HG02885 (cell line): ENCODE measurements around the gene NT5DC3.

Source experiments
- ATAC-seq: cut with Tn5 transposase; IDR thresholded peaks from one replicate; pipeline ENCODE4 v1.9.1; 2021; ENCODE audit warnings: mild to moderate bottlenecking; ENCODE audit not compliant: unreplicated experiment, poor library complexity

NT5DC3 gene

DNA sequence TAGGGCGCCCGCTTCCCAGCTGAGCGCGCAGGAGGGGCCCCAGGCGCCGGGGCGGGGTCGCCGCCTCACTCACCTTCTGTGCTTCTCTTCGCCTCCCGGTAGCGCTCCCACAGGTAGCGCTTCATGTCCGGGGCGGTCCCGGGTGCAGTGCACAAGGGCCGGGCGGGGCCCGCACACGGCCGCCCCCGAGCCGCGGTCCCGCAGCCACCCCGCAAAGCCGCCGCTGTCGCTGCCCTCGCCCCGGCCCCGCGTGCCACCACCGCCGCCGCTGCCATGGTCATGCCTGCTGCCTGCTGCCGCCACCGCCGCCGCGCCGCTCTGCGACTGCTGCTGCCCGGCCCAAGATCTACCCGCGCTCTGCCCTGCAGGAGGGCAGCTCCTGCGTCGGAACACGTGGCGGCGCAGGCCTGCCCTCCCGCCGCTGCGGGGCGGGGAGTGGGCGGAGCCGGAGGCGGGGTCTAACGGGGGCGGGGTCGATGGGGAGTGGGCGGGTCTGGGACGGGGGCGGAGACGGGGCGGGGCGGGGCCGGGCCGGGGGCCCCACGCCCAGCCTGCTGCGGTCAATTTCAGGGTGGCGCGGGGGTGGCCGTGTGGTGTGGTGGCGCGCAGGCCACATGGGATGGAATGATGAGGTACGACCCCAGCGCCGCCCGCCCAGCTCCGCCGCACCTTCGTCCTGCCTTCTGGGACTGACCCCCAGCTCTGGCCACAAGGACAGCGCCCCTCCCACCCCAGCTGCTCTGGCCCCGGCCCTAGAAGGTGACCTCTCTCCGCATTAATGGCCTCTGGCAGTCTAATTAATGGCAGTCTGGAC is at the start of gene NT5DC3:
Gene NT5DC3, minus strand, starts transcription at position 359 of the 814 bp plus-strand sequence. Its CDS starts 78 bp downstream, at position 281.
- ATAC-seq: peak; percentile 81

DNA sequence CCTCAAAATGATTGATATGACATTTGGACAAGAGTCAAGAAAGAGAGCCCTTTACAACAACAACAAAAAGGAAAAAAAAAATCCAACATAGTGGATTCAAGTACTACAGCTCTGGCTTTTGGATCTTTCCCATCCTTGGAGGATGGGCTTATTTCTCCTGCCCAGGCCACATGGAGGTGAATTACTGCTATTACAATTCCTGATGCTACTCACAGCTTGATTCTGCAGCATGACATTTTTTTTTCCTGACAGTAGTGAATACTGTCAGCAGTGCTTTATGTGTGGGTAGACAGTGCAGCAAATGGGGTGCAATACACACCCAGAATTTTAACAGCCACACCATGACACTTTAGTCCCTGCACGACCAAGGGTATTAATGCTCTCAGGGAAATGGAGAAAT is 46.7 kb upstream of the NT5DC3 start:
- no peak for ATAC-seq

DNA sequence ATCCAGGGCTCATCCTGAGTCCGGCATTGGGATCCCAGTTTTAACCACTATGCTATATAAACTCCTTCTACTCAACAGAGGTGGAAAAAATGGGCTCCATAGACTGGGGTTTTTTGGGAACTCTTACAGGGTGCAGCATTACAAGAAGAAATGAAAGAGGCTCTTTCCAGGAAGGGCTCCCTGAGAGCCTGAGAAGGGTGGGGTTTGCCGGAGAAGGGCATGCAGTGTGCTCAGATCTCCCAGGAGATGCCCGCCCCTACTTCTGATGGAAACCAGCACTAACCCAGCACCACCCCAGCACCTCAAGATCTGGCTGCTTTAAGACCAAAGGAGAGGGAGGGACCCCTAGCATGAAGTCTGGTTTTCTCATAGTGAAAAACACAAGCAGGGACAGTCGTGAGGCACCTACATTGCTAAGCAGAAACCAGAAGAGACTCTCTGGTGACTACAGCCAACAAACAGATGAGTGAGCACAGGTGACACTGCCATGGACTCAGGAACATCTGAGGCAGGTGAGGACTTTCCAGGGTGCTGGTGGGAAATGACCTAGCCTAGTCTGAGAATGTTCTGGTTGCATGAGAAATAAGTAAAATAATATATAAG is 45.3 kb upstream of the NT5DC3 start:
- no peak for ATAC-seq

DNA sequence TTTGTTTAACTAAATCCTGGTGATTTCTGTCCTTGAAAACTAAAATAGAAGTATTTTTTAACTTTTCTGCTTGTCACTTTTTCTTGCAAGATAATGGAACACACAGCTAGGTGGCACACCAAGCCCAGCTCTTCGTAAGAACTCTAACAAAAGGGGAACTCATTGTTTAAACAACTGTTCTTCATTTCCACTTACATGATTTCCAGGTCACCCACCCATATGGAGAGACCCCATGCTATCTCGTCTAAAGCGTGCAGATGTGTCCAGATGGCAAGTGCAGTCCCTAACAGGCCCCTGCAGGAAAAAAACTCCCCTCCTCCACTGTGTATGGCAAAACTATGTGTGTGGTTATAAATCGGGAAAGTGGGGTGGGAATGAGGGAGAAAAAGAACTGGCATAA is 43.3 kb upstream of the NT5DC3 start:
- ATAC-seq: no peak

DNA sequence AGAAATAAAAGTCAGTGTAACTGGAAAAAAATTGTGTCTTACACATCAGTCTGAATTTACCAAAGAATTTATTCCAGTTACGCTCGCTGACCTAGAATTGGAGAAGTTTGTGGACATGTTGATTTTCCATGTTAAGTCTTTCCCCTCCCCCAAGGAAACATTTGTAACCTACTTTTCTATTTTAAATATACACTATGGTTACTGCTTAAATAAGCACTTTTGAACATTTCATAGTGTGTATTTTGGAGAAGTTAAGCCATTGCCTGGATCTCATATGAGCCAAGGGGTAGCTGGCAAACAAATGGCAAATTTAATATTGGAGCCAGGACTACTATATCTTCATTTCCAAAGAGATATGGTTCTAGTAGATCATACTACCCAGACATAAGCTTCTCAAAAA is 42.9 kb upstream of the NT5DC3 start:
- no peak for ATAC-seq

DNA sequence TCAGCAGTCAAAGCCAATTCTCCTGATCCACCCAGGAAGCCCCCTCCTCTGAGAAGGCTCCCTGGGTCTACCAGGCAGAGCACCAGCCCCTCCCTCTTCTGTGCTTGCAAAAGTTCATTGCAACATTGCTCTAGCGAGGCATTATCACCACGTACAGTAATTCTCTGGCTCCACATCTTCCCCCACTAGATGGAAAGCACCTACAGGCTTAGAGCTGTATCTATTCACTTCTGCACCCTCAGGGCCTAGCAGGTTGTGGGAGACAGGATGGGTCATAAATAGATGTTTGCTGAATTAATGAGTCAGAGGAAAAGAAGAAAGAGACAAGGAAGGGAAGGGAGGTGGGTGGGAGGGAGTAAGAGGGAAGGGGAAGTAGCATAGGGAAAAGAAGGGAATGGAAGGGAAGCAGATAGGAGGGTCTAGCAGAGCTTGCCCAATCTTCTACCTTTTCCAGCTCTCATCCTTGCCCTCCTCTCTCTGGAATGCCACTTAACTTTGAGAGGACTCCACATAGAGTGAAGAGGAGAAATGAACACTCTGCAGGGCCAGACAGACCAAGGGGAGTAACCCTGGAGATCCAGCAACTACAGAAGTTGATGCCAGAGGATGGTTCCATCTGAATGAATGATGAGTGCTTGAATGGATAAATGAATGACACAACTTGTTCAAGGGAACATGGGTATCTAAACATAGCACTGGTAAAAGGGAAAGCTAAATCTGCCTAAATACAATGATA is 42.0 kb upstream of the NT5DC3 start:
- no peak for ATAC-seq

DNA sequence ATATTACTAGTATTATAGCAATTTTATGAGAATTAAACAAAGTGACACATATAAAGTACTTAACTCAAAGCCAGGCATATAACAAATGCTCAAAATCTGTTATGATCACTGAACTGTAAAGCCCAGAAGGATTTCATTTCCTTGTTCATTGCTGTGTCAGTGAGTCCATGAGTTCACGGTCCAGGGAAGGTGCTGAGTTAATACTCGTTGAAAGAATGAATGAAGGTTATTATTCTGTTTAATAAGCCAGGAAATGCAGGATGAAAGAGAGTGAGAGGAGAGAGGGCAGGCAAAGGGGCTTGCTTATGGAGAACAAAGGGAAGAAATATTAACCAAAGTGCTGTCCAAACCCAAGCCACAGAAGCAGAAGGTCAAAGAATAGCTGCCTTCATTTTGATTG is 40.2 kb upstream of the NT5DC3 start:
- no peak for ATAC-seq

DNA sequence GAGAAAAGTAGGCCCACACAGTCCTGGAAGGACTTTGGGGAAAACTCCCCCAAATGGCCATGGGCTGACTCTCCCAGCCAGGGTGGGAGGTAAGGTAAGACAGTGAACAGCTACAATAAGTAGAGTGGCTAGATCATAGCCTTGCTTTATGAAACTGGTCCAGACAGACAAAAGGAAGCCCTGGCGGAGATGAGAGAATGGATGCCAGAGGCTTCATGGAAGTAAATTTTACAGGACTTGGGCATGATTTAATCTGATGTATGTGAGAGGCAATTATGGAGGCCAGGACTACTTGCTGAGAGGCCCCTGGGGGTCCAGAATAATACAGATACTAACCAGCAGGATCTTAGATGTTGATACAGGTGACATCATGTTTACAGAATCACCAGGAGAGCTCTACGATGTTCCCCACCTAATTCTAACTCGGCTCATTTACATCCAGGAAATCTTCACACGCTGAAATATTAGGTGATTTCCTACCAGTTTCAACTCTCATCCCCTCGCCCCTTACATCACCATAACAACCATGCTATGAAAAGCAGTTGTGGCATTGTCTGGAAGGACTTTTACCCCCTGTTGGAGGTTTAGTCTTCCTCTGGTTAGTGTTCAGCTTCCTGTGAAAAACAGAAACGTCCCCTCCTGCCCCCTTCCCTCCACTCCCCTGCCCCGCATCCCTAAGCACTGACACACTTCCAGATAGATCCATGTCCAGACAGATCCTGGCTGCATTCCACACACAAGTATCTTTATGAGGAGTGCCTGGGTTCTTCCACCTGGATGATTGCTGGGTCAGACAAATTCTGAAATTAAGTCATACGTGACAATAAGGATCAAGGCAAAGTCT is 39.5 kb upstream of the NT5DC3 start:
- ATAC-seq: no peak

DNA sequence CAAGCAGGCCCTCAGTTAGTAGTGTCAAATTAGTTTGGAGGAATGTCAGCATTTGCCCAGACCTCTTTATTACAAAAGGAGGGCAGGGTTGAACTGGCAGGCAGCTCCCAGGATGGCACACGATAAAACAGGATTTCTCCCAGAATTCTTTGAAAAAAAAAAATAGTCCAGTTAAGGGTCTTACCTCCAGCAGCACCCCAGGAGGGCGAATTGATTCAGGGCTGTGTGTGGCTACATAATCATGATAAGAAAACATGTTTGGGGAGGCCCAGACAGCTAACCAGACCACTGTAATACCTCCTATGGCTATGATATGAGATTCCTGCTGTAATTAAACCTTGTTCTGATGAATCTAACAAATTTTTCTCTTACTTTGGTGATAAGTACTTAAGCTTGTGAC is 38.8 kb upstream of the NT5DC3 start:
- ATAC-seq: no peak

DNA sequence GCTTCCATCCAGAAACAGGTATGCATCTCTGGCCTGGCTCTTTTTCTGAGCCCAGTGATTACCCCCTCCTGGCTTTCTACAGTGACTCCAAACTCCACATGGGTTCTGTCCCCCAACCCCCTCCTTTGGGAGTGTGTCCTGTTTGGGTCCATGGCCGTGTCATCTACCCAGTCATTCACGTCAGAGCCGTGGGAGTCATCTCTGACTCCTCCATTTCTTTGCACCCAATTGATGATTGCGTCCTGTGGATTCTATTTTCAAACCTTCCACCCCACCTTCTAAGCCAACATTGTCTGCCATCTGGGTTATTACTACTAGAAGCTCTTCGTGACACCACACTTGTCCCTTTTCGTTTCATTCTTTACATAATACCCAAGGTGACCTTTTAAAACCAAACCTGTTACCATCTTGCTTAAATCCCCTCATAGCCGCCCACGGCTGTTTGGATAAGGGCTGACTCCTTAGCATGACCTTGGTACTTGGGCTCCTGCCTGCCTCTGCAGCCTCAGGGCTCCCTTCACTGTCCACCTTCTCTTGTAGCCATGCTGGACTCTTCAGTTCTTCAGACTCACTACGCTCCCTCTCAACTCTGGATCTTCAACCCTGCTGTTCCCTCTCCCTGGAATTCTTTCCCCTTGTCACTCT is 38.1 kb upstream of the NT5DC3 start:
- ATAC-seq: no peak

DNA sequence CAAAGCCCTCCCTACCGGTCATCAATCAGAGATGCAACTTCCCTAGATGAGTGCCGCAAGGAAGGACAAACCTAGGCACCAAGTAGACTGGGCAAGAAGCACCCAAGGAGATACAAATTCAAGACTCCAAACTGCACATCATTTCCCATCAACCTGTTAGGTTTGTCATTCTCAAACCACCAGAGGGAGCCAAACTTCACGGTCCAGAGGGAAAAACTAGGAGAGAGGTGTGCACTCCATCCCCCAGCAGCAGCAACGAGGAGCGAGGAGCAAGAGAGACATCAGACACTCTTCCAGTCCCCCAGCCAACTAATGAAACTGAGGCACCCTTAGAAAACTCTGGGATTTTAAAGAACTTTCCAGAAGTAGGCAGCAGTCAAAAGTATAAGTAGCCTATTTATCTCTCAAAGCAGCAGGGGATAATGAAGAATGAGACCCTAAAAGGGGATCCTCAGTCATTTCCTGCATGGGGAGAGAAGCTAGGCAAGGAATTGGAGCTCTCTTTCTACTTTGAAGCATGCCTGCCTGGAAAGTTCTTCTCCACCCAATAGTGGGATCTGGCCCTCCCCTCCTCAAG is 37.0 kb upstream of the NT5DC3 start:
- ATAC-seq: peak; percentile 55

DNA sequence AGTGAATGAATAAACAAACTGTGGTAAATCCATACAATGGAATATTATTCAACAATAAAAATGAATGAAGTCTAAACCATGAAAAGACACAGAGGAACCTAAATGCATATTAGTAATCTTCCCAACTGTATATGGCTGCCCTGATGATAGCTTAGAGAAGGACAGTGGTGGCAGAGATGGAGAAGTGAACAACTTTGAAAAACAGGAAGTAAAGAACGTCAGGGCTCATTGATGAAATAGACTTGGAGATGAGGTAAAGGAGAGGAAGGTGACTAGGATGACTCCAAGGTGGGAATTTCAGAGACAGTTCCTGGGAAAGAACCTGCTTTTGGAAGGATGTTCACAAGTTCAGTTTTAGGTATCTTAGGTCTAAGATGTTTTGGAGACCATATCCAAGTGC is 36.3 kb upstream of the NT5DC3 start:
- no peak for ATAC-seq

DNA sequence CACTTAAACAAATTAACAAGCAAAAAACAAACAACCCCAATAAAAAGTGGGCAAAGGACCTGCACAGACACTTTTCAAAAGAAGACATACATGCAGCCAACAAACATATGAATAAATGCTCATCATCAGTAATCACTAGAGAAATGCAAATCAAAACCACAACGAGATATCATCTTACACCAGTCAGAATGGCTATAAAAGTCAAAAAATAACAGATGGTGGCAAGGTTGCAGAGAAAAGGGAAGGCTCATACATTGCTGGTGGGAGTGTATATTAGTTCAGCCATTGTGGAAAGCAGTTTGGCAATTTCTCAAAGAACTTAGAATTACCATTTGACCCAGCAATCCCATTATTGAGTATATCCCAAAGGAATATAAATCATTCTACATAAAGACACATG is 34.6 kb upstream of the NT5DC3 start:
- no peak for ATAC-seq

DNA sequence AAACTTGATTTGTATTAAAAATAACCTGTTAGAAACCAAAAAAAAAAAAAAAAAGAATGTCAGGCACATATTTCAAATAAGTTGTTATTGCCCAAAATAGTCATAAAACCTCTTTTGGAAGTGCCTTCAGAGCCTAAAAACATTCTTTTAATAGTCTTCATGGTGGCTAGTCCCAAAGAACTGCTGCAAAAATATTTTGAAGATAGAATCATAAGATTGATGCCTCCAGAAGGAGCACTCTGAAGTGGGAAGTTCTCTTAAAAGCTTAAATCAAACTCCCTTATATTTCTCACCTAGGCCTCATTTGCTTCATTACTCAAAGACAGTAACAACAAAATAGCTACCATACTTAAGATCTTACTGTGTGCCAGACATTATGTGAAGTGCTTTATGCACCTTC is 27.2 kb upstream of the NT5DC3 start:
- ATAC-seq: no peak

DNA sequence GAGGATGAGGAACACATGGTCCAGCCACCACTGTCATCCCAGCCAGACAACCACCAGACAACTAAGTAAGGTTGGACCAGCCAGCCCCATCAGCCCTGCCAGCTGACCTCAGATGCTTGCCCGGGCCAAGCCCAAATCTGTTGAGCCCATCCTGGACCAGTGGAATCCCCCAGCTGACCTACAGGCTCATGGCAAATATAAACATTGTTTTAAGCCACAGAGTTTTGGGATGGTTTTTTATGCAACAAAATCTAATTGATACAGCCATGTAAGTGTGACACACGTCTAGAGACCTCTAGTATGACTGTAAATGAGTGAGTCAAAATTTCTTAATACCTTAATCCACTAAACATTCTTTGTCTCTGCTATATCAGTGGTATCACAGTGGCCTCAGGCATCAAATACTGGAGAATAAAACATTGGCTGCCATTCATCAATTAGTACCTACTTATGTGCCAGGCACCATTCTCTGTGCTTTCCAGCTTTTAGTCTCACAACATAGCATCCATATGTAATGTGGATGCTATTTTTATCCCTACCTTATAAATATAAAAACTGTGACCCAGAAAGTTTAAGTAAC is 24.2 kb upstream of the NT5DC3 start:
- ATAC-seq: no peak

DNA sequence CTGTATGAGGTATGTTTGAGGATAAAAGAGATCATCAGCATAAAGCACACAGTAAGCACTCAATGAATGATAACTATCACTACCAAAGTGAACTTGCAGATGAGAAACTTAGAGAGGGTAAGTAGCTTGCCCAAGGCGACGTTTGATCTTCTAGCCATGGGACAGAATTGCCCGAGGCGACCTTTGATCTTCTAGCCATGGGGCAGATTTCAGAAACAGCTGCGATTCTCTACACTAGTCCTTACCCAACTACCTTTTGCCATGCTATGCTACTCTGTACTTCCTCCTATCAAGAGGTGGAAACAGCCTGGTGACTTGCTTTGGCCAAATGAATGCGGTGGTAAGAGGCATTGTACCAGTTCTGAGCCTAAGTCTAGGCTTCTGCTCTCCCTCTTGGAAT is 23.7 kb upstream of the NT5DC3 start:
- no peak for ATAC-seq

DNA sequence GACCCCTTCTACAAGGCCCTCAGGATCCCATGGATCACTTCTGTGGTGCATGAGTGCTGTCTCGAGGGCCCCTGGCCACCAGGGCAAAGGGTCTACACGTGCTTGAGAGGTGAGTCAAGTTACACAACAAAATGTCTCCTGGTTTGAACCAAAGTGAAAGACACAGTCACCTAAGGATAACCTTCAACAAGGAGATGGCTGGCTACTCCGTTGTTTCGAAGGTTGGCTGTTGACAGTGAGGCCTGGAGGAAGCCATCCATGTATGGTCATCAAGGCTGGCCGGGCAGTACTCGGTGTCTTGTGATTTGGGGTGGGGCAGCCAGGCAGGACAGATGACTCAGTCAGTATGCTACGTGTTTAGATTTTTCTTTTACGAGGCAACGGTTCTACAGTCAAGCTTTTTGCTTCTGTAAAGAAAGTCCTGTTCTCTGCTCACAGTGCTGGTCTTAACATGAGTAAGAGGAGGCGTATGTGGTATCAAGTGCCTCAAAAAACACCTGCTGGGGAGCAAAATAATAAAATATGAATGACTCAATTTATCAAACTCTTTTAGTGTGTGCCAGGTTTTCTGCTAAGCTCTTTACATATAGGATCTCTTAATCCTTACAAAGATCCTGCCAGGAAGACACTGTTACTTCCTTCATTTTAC is 18.0 kb upstream of the NT5DC3 start:
- no peak for ATAC-seq

DNA sequence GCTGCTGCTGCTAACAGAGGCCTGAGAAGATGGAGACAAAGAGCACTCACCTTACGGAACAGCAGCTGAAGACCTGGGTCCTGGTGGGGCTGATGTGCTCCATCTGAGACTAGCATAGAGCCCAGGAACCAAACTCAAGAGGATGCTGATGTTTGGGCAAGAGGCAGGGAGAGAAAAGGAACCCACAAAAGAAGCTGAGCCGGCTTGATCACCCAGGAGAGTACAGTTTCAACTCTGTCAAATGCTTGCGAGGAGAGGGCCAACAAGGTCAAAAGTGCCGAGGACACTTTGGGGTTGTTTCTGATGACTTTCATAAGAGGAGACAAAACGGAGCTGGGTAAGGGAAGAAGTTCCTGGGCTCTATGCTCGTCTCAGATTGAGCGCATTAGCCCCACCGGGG is 17.3 kb upstream of the NT5DC3 start:
- no peak for ATAC-seq

DNA sequence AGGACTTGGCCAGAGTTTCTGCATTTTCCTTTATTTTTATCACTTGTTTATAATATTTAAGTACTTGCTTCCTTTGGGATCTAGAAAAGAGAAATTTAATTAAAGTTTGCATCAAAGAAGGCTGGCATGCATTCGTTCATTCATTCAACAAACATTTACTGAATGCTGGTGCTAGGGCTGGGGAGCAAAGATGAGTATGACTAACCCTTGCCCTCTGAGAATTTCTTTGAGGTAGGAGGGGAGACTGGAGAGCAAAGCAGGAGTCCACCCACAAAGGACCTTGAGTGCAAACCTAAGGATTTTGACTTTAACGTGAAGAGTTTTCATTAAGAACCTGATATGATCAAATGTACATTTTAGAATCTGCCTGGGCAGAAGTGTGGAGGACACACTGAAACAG is 16.1 kb upstream of the NT5DC3 start:
- ATAC-seq: no peak
